ENCODE results near the gene BORCS6. TPM values are rescaled to one million over a fixed set of nuclear protein-coding genes. Genes with fewer than 3 reads are reported as not detected.

The BORCS6 gene
- total and polyA plus RNA-seq, 9 of the 15 experiments (the other 6 are each of a cell fraction or from before 2014, with no cell fraction given) = 0.01 to 7.4 (median 2.3) TPM

GRCh38 chr17:8209907-8210760 lies 20.2 kb upstream of the BORCS6 start, which contains the start of gene AURKB (continued):
- TF ChIP-seq CTCF (IDR thresholded peaks at IDR 0.05 in 2 of 3, conservative IDR thresholded peaks at IDR 0.05 in 1 of 3; ENCODE audit: insufficient read depth in 2 of 3, low read depth in 1 of 3, low read length in 3 of 3) = no peak
- TF ChIP-seq ARHGAP35 (IDR thresholded peaks at IDR 0.05; ENCODE audit: partially characterized antibody) = no peak
- TF ChIP-seq DNMT1 (IDR thresholded peaks at IDR 0.05) = no peak
- TF ChIP-seq ILK (tag; IDR thresholded peaks at IDR 0.05; ENCODE audit: borderline replicate concordance, low read depth) = no peak
- TF ChIP-seq RBM14 (IDR thresholded peaks at IDR 0.05; ENCODE audit: borderline replicate concordance, insufficient read depth, low read depth, low read length) = no peak
- TF ChIP-seq ASH1L (IDR thresholded peaks at IDR 0.05; ENCODE audit: borderline replicate concordance, low read depth, partially characterized antibody) = peak; percentile 61
- no peak for TF ChIP-seq NFIC (IDR thresholded peaks at IDR 0.05)
- TF ChIP-seq U2AF2 (optimal IDR thresholded peaks at IDR 0.05; ENCODE audit: low read depth, low read length) = no peak
- no peak for TF ChIP-seq RFX1 (IDR thresholded peaks at IDR 0.05)
- no peak for TF ChIP-seq U2AF1 (optimal IDR thresholded peaks at IDR 0.05; ENCODE audit: low read depth, low read length)
- TF ChIP-seq MCM2 (IDR thresholded peaks at IDR 0.05; ENCODE audit: low read depth) = no peak
- TF ChIP-seq PRPF4 (IDR thresholded peaks at IDR 0.05; ENCODE audit: insufficient read depth, low read depth, low read length, poor library complexity, severe bottlenecking) = no peak
- no peak for TF ChIP-seq MECOM (CRISPR knock-in tag; IDR thresholded peaks at IDR 0.05)
- no peak for TF ChIP-seq BCOR (IDR thresholded peaks at IDR 0.05)
- TF ChIP-seq CCAR2 (IDR thresholded peaks at IDR 0.05; ENCODE audit: low read depth, low read length) = no peak
- no peak for TF ChIP-seq ZBTB1 (CRISPR knock-in tag; IDR thresholded peaks at IDR 0.05; ENCODE audit: borderline replicate concordance, low read depth)
- no peak for TF ChIP-seq ZKSCAN1 (IDR thresholded peaks at IDR 0.05; ENCODE audit: low read depth, low read length)
- TF ChIP-seq ZBTB34 (CRISPR knock-in tag; IDR thresholded peaks at IDR 0.05) = no peak
- 0 out of 2 replicates have a peak, but pooled peaks have one; percentile 15 for TF ChIP-seq TAF7 (tag; IDR thresholded peaks at IDR 0.05)
- TF ChIP-seq SLC30A9 (CRISPR knock-in tag; IDR thresholded peaks at IDR 0.05) = no peak
- TF ChIP-seq ETV6 (IDR thresholded peaks at IDR 0.05; ENCODE audit: borderline replicate concordance in 1 of 2, low read depth in 2 of 2, low read length in 1 of 2) = no peak
- no peak for TF ChIP-seq ETV6 (CRISPR knock-in tag; IDR thresholded peaks at IDR 0.05; ENCODE audit: borderline replicate concordance)
- TF ChIP-seq ZNF717 (CRISPR knock-in tag; IDR thresholded peaks at IDR 0.05) = no peak
- no peak for TF ChIP-seq ZNF280B (CRISPR knock-in tag; IDR thresholded peaks at IDR 0.05)
- TF ChIP-seq OTX1 (CRISPR knock-in tag; IDR thresholded peaks at IDR 0.05) = no peak
- TF ChIP-seq ZSCAN29 (IDR thresholded peaks at IDR 0.05) = no peak
